ENCODE measurements around the gene KATNB1.
"Not testable (repeated sequence)": the region's sequence is repeated elsewhere in the genome, so short reads cannot be mapped to it uniquely, and the experiment has no call there.

KATNB1 gene

DNA sequence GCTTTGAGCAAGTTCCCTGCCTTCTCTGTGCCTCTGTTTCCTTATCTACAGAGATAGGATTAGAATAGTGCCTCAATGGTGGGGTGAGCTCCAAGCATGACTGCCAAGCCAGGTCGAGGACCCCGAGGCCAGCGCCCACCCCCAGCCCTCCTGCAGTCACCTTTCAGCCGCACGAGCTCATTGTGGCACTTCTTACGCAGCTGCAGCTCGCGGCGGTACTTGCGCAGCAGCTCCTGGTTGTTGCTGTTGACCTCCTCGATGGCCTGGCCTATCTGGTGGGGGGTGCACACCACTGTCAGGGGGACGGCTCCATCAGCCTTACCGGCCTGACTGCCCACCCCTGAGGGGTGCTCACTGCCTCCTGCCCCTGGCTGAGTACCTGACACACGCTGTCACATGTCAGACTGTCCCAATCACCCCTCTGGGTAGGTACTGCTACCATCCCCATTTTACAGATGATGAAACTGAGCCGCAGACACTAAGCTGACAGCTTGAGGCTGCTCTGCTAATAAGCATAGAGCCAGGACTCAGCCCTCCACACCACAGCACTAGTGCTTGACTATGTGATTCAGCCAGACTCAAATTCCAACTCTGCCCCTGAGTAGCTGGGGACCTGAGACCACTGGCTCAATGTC, 31.3 kb downstream of the KATNB1 start:
- no peak for TF ChIP-seq ZNF274 (IDR thresholded peaks at IDR 0.05; ENCODE audit: low read depth, low read length)

DNA sequence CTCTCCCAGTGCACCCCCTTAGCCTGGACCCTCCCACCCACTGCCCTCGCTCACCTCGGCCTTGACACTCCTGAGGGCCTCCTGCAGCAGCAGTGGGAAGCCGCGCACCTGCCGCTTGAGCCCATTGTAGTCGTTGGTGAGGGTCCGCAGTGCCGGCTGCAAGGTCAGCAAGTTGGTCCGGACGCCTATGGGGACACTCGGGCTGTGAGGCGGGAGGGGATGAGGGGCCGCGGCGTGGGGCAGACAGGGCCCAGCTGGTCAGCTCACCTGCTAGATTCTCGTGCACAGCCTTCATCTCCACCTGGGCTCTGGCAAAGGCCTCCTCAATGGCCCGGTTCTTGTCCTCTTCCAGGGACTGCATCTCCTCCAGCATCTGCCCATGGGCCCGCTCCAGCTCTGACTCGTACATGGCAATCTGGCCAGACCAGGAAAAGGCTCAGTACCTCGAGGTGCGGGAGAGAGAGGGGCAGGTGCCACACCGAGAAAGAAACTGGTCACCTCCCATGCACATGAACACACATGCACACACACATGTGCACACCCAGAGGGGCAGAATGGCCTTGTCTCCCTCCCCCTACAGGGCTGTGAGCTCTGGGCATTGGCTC, 34.1 kb downstream of the KATNB1 start:
- TF ChIP-seq ZNF274 (IDR thresholded peaks at IDR 0.05; ENCODE audit: low read depth, low read length) = no peak
- H3K4me3 ChIP-seq (ENCODE audit: low read length) = no peak overlapping the region

More for the DNA sequence above, 31.3 kb downstream of the KATNB1 start:
- no peak overlapping the region for H3K4me3 ChIP-seq (ENCODE audit: low read length)

DNA sequence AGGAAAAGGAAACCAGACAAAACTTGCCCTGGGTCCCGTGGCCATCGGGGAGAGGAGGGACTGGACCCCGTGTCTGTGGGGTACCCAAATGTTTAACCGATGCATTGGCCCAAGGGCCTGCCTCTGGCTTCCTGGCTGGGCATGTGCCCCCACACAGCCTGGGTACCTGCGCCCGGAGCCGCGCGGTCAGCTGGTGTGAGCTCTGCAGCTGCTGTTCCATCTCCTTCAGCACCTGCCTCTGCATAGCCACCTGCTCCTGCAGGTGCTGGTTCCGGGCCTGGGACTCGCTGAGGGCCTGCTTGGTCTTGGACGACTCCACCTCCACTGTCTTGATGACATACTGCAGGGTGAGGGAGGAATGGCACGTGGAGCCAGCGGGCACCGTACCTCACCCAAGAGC, 34.8 kb downstream of the KATNB1 start:
- TF ChIP-seq ZNF274 (IDR thresholded peaks at IDR 0.05; ENCODE audit: low read depth, low read length) = no peak
- H3K4me3 ChIP-seq (ENCODE audit: low read length) = no peak overlapping the region

DNA sequence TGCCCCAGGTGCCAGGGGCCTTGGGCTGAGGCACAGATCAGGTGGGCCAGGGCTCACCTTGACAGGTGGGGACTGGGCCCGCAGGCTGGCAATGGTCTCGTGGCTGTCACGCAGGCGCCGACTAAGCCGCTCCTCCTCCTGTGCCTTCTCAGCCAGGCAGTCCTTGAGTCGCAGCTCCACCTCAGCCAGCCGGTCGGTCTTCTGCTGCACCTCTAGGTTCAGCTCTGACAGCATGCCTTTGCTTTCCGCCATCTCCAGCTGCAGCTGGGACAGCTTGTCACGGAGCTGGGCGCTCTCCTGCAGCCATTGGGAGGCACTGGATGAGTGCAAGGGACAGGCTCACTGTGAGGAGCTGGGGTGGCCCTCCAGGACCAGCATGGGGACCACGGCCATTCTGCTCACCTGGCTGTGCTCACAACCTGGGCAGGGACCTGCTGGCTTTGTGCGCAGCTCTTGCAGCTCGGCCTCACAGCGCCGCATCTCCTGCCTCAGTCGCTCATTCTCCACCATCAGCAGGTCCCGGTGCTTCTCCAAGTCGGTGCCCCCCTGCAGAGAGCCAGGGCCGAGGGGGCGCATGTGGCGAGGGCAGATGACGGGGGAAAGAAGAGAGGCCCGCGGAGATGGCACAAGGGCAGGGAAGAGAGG, 35.7 kb downstream of the KATNB1 start:
- TF ChIP-seq ZNF274 (IDR thresholded peaks at IDR 0.05; ENCODE audit: low read depth, low read length) = no peak
- no peak overlapping the region for H3K4me3 ChIP-seq (ENCODE audit: low read length)

DNA sequence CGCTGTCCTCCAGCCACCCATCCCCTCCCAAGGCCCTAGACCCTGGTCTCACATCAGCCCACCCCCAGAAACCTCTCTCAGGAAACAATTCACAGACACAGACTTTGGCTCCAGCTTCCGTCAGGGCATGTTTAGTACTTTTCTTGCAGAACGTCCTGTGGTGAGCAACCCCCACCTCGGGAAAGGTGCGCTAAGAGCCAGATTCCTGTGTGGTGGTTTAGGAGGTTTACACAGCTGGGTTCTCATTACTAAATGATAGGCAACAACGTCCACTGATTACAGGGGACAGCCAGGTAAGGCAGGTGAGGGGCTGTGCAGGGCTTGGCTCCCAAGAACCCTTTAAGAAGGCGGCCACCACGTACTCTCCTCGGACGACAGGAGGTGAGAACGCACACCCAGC, 37.4 kb downstream of the KATNB1 start:
- TF ChIP-seq ZNF274 (IDR thresholded peaks at IDR 0.05; ENCODE audit: low read depth, low read length) = no peak
- no peak overlapping the region for H3K4me3 ChIP-seq (ENCODE audit: low read length)

DNA sequence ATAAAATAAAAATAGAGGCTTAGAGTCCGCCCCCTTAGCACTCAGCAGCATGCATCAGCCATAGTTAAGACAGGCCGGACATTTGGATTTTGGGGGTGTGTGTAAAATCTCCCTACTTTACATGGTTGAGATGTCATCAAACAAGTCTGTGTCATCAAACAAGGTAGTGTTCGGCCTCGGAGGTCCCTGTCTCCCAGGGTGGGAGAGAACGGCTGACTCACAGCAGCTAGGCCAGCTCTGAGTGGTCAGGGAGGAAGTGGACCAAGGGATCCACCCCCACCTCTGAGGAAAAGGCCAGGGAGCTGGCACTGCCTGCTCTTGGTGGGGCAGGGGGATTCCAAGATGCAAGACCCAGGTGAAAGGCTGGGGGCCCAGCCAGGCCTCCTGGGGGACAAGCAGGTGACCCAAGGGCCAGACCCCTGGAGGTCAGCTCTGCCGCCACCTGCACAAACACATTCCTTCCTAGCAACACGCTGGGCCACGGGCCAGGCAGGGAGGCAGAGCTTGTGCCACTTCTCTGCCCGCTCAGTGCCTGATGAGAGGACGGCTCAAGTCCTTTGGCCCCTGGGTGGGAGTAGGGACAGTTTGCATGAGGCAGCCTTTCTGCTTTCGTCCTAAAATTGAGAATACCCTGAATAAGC, 38.2 kb downstream of the KATNB1 start:
- no peak overlapping the region for H3K4me3 ChIP-seq (ENCODE audit: low read length)
- no peak for TF ChIP-seq ZNF274 (IDR thresholded peaks at IDR 0.05; ENCODE audit: low read depth, low read length)

DNA sequence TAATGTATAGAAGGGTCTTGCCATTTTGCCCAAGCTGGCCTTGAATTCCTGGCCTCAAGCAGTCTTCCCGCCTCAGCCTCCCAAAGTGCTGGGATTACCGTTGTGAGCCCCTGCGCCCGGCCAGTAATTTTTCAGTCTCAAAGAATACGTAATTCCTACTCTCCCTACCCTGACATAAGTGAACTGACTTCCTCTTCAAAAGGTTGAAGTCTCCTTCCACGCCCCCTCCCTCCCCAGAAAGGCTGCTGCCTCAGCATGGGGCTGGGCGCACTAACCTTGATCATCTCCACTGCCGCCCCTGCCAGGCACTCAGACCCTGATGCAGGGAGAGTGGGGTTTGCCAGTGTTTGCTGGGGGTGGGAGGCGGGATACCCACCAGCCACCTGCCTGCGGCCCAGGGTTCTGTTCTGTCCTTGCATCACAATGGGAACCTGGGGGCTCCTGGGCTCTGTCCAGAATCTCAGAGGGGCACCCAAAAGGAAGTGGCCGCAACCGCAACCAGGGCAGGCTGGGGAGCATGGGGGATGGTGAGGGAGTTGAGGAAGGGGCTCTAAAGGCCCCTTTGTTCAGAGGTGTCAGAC, 39.2 kb downstream of the KATNB1 start:
- TF ChIP-seq ZNF274 (IDR thresholded peaks at IDR 0.05; ENCODE audit: low read depth, low read length) = no peak
- no peak overlapping the region for H3K4me3 ChIP-seq (ENCODE audit: low read length)

DNA sequence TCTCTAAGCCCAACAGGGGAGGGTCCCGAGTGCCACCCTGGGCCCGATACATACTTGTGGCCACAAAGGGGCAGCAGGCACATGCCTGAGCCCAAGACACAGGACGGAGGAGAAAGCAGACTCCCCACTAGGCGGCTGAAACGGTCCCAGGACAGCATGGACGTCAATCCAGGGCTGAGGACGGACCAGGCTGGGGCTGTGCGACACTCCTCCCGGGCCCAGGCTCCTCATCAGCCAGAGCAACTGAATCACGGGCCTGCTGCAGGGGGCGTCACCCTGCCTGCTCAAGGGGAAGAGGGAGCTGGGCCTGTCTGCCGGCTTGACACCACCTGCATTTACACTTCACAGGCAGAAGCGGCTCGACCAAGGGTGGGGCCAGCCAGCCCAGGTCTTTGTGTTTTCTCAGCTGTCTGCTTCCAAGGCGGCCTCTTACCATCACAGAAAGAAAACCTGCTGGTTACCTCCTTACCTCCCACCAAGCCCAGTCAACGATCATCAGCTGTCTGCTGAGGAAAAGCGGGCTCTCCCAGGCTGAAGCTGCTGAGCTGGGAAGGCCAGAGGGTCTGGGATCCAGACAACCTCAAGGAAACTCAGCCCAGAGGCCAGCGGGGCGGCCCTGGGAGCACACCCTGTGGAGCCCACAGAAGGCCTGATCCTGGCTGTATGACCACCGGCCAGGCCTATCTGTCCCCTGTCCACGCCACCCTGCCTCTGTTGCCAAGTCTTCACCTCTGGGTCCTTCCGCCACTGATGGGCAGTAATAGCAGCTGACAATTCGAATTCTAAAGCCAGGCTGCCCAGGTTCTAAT, 40.3 kb downstream of the KATNB1 start:
- no peak overlapping the region for H3K4me3 ChIP-seq (ENCODE audit: low read length)

DNA sequence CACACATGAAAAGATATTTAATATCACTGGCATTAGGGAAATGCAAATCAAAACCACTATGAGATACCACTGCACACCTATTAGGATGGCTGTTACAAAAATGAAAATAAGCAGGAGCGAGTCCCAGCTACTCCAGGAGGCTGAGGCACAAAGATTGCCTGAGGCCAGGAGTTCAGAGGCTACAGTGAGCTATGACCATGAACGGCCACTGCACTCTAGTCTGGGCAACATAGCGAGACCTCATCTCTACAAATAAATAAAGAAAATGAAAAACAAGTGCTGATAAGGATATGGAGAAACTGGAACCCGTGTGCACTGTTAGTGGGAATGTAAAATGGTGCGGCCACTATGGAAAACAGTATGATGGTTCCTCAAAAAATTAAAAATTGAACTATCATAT, 43.1 kb downstream of the KATNB1 start:
- TF ChIP-seq ZNF274 (IDR thresholded peaks at IDR 0.05; ENCODE audit: low read depth, low read length) = no peak
- H3K4me3 ChIP-seq (ENCODE audit: low read length) = no peak overlapping the region

More for the DNA sequence above, 40.3 kb downstream of the KATNB1 start:
- TF ChIP-seq ZNF274 (IDR thresholded peaks at IDR 0.05; ENCODE audit: low read depth, low read length) = no peak

DNA sequence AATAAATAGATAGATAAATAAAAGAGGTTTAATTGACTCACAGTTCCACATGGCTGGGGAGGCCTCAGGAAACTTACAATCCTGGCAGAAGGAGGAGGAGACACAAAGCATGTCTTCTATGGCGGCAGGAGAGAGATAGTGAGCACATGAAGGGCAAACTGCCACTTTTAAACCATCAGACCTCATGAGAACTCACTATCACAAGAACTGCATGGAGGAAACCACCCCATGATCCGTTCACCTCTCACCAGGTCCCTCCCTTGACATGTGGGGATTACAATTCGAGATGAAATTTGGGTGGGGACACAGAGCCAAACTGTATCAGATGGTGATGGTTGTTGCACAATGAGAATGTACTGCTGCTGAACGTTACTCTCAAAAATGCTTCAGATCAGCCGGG, 44.3 kb downstream of the KATNB1 start:
- not testable (repeated sequence) for H3K4me3 ChIP-seq (ENCODE audit: low read length)

DNA sequence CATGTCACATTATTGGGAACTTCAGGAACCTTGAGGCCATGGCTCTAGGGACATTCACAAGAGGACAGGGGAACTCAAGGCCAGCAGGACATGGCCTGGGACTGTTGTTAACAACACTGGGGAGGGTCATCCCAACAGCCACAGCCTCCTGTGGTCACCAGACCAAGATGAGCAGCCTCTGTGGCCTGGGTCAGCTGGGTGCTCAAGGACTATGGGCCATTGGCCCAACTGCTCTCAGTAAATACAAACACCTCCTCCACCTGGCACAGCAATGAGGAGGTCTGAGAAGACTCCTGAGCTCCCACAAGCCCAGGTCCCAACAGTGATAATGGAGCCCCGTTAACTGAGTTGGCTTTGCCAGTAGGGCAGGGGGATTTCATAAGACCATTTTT, 45.8 kb downstream of the KATNB1 start:
- no peak overlapping the region for H3K4me3 ChIP-seq (ENCODE audit: low read length)
- TF ChIP-seq ZNF274 (IDR thresholded peaks at IDR 0.05; ENCODE audit: low read depth, low read length) = no peak

DNA sequence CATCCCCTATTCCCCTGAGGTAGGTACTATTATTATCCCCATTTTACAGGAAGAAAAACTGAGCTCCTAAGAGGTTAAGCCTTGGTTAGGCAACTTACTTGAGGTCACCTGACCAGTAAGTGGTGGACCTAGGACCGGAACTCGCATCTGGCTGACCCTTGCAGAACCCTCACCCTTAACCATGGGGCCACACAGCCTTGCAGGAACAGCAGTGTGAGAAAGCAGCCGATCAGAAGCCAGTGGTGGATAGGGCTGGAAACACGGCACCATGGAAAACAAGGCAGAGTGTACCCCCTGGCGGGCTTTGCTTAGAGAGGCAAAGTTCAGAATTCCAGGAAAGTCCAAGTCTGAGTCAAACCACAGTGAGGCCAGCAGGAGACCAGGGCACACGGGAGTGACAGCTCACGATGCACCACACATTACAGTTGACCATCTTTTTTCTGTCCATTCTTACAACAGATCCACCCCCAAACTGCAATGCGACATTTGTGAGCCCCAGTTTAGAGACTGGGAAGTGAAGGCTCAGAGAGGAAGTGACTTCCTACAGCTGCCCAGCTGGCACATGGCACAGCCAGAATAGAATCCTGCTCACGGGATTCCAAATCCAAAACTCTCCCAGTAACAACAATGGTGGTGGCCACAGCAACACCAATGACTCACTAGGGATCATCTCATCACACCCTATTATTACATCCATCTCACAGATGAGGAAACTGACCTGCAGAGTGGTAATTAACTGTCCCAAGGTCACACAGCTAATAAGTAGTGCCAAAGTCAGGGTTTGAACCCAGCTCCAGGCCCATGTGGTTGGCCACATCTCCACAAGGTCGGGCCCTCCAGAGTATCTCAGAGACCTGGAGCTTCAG, 46.4 kb downstream of the KATNB1 start:
- TF ChIP-seq ZNF274 (IDR thresholded peaks at IDR 0.05; ENCODE audit: low read depth, low read length) = no peak
- H3K4me3 ChIP-seq (ENCODE audit: low read length) = no peak overlapping the region

DNA sequence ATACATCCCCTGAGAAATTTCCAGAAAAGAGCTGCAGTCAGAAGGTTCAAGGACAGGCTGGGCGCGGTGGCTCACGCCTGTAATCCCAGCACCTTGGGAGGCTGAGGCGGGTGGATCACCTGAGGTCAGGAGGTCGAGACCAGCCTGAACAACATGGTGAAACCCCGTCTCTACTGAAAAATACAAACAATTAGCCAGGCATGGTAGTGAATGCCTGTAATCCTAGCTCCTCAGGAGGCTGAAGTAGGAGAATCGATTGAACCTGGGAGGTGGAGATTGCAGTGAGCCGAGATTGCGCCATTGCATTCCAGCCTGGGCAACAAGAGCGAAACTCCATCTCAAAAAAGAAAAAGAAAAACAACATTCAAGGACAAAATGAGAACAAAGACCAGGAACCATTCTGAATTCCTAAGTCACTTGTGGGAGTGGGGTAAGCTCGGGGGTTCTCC, 47.1 kb downstream of the KATNB1 start:
- not testable (repeated sequence) for H3K4me3 ChIP-seq (ENCODE audit: low read length)

Measured in GM08714 (cell line).